B cell (primary cell): ENCODE results near the gene RBM44.

Experiments
- EZH2 ChIP-seq: IDR thresholded peaks from 2 replicates; pipeline ENCODE4 v1.6.1; 2012; ENCODE audit warnings: borderline replicate concordance, low read depth, mild to moderate bottlenecking, moderate library complexity, low read length; ENCODE audit not compliant: insufficient read depth, poor library complexity, severe bottlenecking
- TF ChIP-seq, protein P1 (sequence below): fragments of 200-600 bp; IDR thresholded peaks from one replicate; pipeline ENCODE4 v1.8.0; 2022; ENCODE audit warnings: antibody characterized with exemption, mild to moderate bottlenecking

DNA sequence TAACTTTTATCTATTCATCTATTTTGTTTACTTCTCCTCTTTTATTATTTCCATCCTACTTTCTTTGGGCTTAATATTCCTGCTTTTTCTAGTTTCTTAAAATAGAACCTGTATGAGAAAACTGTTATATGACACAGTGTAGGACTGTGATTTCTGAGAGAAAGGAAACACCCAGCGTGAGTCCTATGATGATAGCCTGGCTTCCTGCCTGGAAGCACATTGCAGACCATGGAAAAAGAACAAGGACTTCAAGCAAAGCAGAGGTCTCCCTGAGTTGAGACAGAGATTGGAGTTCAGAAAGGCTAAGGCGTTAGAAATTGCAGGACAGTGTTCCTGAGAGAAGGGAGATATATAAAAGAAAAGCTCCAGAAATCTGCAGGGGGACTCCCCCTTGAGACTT lies 7.8 kb downstream of the RBM44 start:
- TF ChIP-seq, protein P1, sequence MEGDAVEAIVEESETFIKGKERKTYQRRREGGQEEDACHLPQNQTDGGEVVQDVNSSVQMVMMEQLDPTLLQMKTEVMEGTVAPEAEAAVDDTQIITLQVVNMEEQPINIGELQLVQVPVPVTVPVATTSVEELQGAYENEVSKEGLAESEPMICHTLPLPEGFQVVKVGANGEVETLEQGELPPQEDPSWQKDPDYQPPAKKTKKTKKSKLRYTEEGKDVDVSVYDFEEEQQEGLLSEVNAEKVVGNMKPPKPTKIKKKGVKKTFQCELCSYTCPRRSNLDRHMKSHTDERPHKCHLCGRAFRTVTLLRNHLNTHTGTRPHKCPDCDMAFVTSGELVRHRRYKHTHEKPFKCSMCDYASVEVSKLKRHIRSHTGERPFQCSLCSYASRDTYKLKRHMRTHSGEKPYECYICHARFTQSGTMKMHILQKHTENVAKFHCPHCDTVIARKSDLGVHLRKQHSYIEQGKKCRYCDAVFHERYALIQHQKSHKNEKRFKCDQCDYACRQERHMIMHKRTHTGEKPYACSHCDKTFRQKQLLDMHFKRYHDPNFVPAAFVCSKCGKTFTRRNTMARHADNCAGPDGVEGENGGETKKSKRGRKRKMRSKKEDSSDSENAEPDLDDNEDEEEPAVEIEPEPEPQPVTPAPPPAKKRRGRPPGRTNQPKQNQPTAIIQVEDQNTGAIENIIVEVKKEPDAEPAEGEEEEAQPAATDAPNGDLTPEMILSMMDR = no peak
- no peak for TF ChIP-seq EZH2
